GM12892 (cell line): ENCODE measurements around the gene SCAPER.
"Not testable (repeated sequence)": the region's sequence is repeated elsewhere in the genome, so short reads cannot be mapped to it uniquely, and the experiment has no call there.

Source experiments
- DNase-seq: peaks from one replicate; pipeline ENCODE4 v3.0.0; 2011; ENCODE audit not compliant: insufficient read length
- FAIRE-seq: peaks from 2 replicates; lab custom pipeline; 2011; peaks lifted over from hg19 to GRCh38; lab: Jason Lieb, UNC
- POLR2A ChIP-seq: IDR thresholded peaks from 2 replicates; pipeline ENCODE4 v1.6.1; 2011; ENCODE audit warnings: low read depth, low read length, control low read depth
- POLR2AphosphoS5 ChIP-seq: IDR thresholded peaks from 2 replicates; pipeline ENCODE4 v1.6.1; 2011; ENCODE audit warnings: low read depth, low read length, control low read depth
- TAF1 ChIP-seq: IDR thresholded peaks from 2 replicates; pipeline ENCODE4 v1.6.1; 2011; ENCODE audit warnings: low read depth, mild to moderate bottlenecking, control low read depth, low read length, borderline replicate concordance

SCAPER gene

GRCh38 chr15:76901965-76902364 is 3.2 kb downstream of the SCAPER start:
- no peak for FAIRE-seq
- DNase-seq = no peak
- TF ChIP-seq POLR2A (no peak), POLR2AphosphoS5 (no peak), TAF1 (no peak)

GRCh38 chr15:76899931-76900310 is 5.2 kb downstream of the SCAPER start:
- FAIRE-seq, DNase-seq: not testable (repeated sequence)

GRCh38 chr15:76899176-76899930 is 5.8 kb downstream of the SCAPER start:
- not testable (repeated sequence) for FAIRE-seq, DNase-seq

- FAIRE-seq (no peak), DNase-seq (no peak)
- TF ChIP-seq POLR2AphosphoS5 (no peak), TAF1 (no peak), POLR2A (no peak)
Observed at GRCh38 chr15:76898102-76898501, 7.0 kb downstream of the SCAPER start.

GRCh38 chr15:76894174-76894573 is 11.0 kb downstream of the SCAPER start:
- FAIRE-seq (no peak), DNase-seq (no peak)
- TF ChIP-seq TAF1 (no peak), POLR2A (no peak), POLR2AphosphoS5 (no peak)

- FAIRE-seq, DNase-seq: not testable (repeated sequence)
Observed at GRCh38 chr15:76892836-76893235, 12.3 kb downstream of the SCAPER start.

- FAIRE-seq, DNase-seq: not testable (repeated sequence)
Observed at GRCh38 chr15:76887280-76888141, 17.6 kb downstream of the SCAPER start.

- FAIRE-seq (no peak), DNase-seq (no peak)
- no peak for TF ChIP-seq POLR2AphosphoS5
- no peak for TF ChIP-seq POLR2A
- no peak for TF ChIP-seq TAF1
Observed at GRCh38 chr15:76885212-76885611, 19.9 kb downstream of the SCAPER start.

- TF ChIP-seq POLR2AphosphoS5 (no peak), POLR2A (no peak), TAF1 (no peak)
- DNase-seq (no peak), FAIRE-seq (no peak)
Observed at GRCh38 chr15:76875911-76876310, 29.2 kb downstream of the SCAPER start.

- DNase-seq, FAIRE-seq: not testable (repeated sequence)
Observed at GRCh38 chr15:76873066-76873465, 32.1 kb downstream of the SCAPER start.

GRCh38 chr15:76871930-76872329 is 33.2 kb downstream of the SCAPER start:
- TF ChIP-seq POLR2AphosphoS5 = no peak
- no peak for TF ChIP-seq TAF1
- no peak for TF ChIP-seq POLR2A
- FAIRE-seq (no peak), DNase-seq (no peak)

GRCh38 chr15:76868740-76869139 is 36.4 kb downstream of the SCAPER start:
- TF ChIP-seq POLR2AphosphoS5 (no peak), POLR2A (no peak), TAF1 (no peak)
- DNase-seq = no peak
- no peak for FAIRE-seq

GRCh38 chr15:76866716-76867321 is 38.3 kb downstream of the SCAPER start:
- FAIRE-seq (no peak), DNase-seq (no peak)
- no peak for TF ChIP-seq POLR2A
- TF ChIP-seq TAF1 = no peak
- TF ChIP-seq POLR2AphosphoS5 = no peak
